Sigmoid colon (tissue), 4 donors: ENCODE data around the gene FRYL.

Source experiments
- CTCF ChIP-seq, 4 experiments: fragments of 450-650 bp in 3 of 4; fragments of 200-600 bp in 1 of 4; IDR thresholded peaks; one replicate each; pipeline ENCODE4 v1.5.1; 2016 to 2019; ENCODE audit warnings: antibody characterized with exemption in 4 of 4, mild to moderate bottlenecking in 3 of 4, moderate library complexity in 2 of 4
- POLR2A ChIP-seq, 2 donors: fragments of 450-650 bp; IDR thresholded peaks; one replicate each; pipeline ENCODE4 v1.6.1; 2016; ENCODE audit warnings: antibody characterized with exemption in 2 of 2, mild to moderate bottlenecking in 2 of 2, moderate library complexity in 2 of 2
- POLR2AphosphoS5 ChIP-seq, 4 donors: sonication (generic); formaldehyde crosslinking; IDR thresholded peaks; one replicate each; pipeline ENCODE4 v1.6.1; 2017; ENCODE audit warnings: antibody characterized with exemption in 4 of 4

GRCh38 chr4:48660347-48660746 is 119.7 kb downstream of the FRYL start:
- TF ChIP-seq CTCF (IDR thresholded peaks at IDR 0.05) (no peak), POLR2A (IDR thresholded peaks at IDR 0.05) (no peak), POLR2AphosphoS5 (IDR thresholded peaks at IDR 0.05) (no peak)
